MCF 10A (cell line): Measurements from ENCODE around the gene OR1J1. TPM values are rescaled to one million over a fixed set of nuclear protein-coding genes. Genes with fewer than 3 reads are reported as not detected.

ENCODE experiments used
- total RNA-seq: library from RNA; stranded (reverse); gene quantifications from 2 replicates; pipeline ENCODE4 v1.2.3, GENCODE V29; 2022

OR1J1 gene
- total RNA-seq, 1 experiment from 2014 or later, result not detected

Other genes starting within 250 kb of the OR1J1 start
- 0.26 TPM in 1 of 2 replicates, not detected in the other for gene LHX6, start 249.0 kb downstream of the OR1J1 start, total RNA-seq
- gene RBM18, start 213.1 kb downstream of the OR1J1 start, total RNA-seq, result 39.9 and 44.4 TPM in 2 replicates
- 73.0 and 90.3 TPM in 2 replicates for gene MRRF, start 213.0 kb downstream of the OR1J1 start, total RNA-seq
- 0.20 and 0.70 TPM in 2 replicates for gene PTGS1, start 106.9 kb downstream of the OR1J1 start, total RNA-seq
- gene OR1J2, start 32.9 kb upstream of the OR1J1 start, total RNA-seq, result not detected in 2 replicates
- not detected in 2 replicates for gene OR1J4, start 41.2 kb upstream of the OR1J1 start, total RNA-seq
- gene OR1N1, start 49.4 kb upstream of the OR1J1 start, total RNA-seq, result not detected in 2 replicates
- gene OR1N2, start 75.2 kb upstream of the OR1J1 start, total RNA-seq, result not detected in 2 replicates
- gene OR1L8, start 105.5 kb upstream of the OR1J1 start, total RNA-seq, result not detected in 2 replicates
- gene OR1Q1, start 136.8 kb upstream of the OR1J1 start, total RNA-seq, result not detected in 2 replicates
- gene OR1B1, start 179.7 kb upstream of the OR1J1 start, total RNA-seq, result not detected in 2 replicates
- gene OR1L1, start 183.8 kb upstream of the OR1J1 start, total RNA-seq, result not detected in 2 replicates
- gene OR1L3, start 197.2 kb upstream of the OR1J1 start, total RNA-seq, result not detected in 2 replicates
- gene OR1L4, start 246.1 kb upstream of the OR1J1 start, total RNA-seq, result not detected in 2 replicates